SU-DHL-6 (cell line): ENCODE measurements around the gene FAM177A1.

ENCODE experiments used
- CTCF ChIP-seq: fragments of 200-600 bp; sonication (generic); IDR thresholded peaks from one replicate; pipeline ENCODE4 v1.5.1; 2017; ENCODE audit warnings: antibody characterized with exemption, mild to moderate bottlenecking, low read length, moderate library complexity; ENCODE audit not compliant: insufficient read depth, poor library complexity, severe bottlenecking
- EZH2phosphoT487 ChIP-seq: fragments of 200-600 bp; sonication (generic), shearing (Covaris generic); conservative IDR thresholded peaks from 2 replicates; pipeline ENCODE4 v1.6.1; 2018; ENCODE audit warnings: mild to moderate bottlenecking, antibody characterized with exemption, low read length, moderate library complexity, mixed read lengths

DNA sequence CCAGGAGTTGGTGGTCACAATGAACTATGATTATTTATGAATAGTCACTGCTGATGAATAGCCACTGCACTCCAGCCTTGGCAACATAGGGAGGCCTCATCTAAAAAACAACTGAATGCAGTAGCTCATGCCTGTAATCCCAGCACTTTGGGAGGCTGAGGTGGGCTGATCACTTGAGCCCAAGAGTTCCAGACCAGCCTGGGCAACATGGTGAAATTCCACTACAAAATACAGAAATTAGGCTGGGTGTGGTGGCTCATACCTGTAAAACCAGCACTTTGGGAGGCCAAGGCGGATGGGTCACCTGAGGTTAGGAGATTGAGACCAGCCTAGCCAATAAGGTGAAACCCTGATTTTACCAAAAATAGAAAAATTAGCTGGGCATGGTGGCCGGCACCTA lies 13.5 kb upstream of the FAM177A1 start:
- no peak for TF ChIP-seq CTCF
- TF ChIP-seq EZH2phosphoT487, result no peak
